Measurements from ENCODE around the gene CEMIP. TPM values are rescaled to one million over a fixed set of nuclear protein-coding genes. Genes with fewer than 3 reads are reported as not detected.

The CEMIP gene
- total RNA-seq, 1 donor from 2014 or later: 0.20 TPM

DNA sequence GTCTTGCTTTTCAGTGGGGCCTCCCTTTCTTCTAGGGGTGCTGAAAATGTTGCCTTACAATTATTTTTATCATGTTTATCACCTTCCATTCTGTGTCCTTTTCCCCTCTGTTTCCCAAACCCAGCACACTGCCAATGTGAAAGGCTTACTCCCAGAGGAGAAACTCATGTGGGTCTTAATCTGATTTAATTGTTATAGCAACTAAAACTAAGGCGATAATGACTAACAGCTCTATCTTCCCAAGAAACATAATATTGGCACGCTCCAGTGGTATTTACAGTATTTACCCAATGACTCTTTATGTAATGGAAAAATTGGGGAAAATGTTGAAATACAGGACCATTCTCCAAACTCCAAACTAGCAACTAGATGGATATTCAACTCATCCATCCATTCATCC lies 152.0 kb downstream of the CEMIP start:
- DNase-seq (ENCODE audit: low read depth): no peak

- no peak for DNase-seq (ENCODE audit: low read depth)
Measured at GRCh38 chr15:80931721-80932512, 152.7 kb downstream of the CEMIP start.

DNA sequence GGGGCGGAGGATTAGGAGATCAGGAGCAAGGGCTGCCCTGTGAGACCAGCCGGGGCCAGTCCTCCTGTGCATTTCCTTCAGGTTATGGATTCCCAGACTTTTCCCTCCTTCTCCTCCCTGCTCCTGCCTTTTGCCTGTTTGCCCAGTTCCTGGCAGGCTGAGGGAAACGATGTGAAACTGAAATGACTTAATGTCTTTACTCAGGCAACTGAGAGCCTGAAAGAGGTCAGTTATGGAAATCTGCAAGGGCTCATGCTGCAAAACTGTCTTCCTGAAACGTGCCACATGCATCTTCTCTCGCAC lies 153.3 kb downstream of the CEMIP start:
- DNase-seq (ENCODE audit: low read depth): no peak

- DNase-seq (ENCODE audit: low read depth): no peak
Measured at GRCh38 chr15:80932989-80933388, 153.8 kb downstream of the CEMIP start.

DNA sequence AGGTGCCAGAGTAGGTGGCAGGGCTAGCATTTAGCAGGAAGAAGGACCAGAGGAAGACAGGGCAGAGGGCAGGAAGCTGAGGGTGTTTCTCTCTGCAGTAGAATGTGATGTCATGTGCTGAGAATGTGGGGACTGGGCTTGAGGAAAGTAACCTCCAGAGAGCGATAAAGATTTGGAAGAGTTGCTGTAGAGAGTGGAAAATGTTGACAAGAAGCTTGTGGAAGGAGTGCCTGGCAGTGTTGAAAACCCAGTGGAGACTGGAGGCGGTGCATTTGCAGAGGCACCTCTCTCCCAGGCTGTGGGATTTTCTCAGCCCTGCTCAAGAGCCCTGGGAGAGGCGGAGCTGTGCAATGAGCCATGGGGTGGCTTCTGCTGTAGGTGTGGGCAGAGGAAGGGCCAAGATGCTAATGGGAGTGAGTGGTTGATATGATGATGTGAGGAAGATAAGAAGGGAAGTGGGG lies 155.6 kb downstream of the CEMIP start:
- peak; percentile 33 for DNase-seq (ENCODE audit: low read depth)

- no peak for DNase-seq (ENCODE audit: low read depth)
Measured at GRCh38 chr15:80936288-80937078, 157.3 kb downstream of the CEMIP start.

DNA sequence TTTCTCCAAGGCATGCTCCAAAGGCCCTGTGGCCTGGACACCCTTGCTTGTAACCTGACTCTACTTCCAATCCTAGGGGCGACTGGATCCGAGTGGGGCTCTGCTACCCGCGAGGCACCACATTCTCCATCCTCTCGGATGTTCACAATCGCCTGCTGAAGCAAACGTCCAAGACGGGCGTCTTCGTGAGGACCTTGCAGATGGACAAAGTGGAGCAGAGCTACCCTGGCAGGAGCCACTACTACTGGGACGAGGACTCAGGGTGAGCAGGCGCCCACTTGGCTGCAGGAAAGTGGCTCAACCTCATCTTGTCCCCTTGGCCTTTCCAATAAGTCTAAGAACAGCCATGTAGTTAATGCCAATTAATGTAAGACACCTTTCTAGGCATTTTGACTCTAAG lies 158.5 kb downstream of the CEMIP start:
- no peak for DNase-seq (ENCODE audit: low read depth)

GRCh38 chr15:80939216-80939615 lies 160.0 kb downstream of the CEMIP start:
- no peak for DNase-seq (ENCODE audit: low read depth)

GRCh38 chr15:80940331-80940730 lies 161.2 kb downstream of the CEMIP start:
- no peak for DNase-seq (ENCODE audit: low read depth)

DNA sequence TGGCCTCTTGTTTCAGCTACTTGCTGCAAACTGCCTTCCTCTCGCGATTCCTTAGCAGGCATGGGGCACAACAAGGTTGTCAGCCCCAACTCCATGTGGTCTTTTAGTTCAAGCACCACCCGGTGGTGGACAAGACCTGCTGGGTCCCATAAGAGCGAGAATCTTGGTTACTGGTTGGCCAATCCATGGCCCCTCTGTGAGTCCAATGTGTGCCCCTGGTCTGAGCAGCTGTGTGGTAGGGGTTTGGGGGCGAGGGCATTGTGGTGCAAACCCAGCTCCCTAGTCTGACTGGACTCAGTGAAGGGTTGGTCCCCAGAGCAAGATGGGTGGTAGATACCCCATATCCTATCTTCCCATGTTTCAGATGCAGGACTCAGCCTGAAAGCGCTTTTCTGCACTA lies 161.7 kb downstream of the CEMIP start:
- DNase-seq (ENCODE audit: low read depth): no peak

DNA sequence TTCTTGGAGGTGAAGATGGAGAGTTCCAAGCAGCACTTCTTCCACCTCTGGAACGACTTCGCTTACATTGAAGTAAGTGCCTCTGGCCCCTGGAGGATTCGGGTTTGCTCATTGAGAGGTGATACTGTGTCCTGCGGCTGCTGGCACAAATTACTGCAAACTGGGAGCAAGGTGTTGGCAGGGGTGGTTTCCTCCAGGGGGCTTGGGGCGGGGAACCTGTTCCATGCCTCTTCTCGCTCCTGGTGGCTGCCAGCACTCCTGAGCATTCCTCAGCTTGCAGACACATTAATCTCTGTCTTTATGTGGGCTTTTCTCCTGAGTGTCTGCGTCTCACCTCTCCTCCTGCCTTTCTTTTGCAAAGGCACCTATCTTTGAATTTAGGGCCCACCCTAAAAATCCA lies 163.1 kb downstream of the CEMIP start:
- no peak for DNase-seq (ENCODE audit: low read depth)

- no peak for DNase-seq (ENCODE audit: low read depth)
Measured at GRCh38 chr15:80942746-80943565, 163.8 kb downstream of the CEMIP start.

- DNase-seq (ENCODE audit: low read depth): no peak
Measured at GRCh38 chr15:80944818-80945217, 165.6 kb downstream of the CEMIP start.

- DNase-seq (ENCODE audit: low read depth): no peak
Measured at GRCh38 chr15:80945605-80946004, 166.4 kb downstream of the CEMIP start.

- DNase-seq (ENCODE audit: low read depth): no peak
Measured at GRCh38 chr15:80946576-80946975, 167.4 kb downstream of the CEMIP start.

- DNase-seq (ENCODE audit: low read depth): no peak
Measured at GRCh38 chr15:80948651-80949292, 169.6 kb downstream of the CEMIP start.

DNA sequence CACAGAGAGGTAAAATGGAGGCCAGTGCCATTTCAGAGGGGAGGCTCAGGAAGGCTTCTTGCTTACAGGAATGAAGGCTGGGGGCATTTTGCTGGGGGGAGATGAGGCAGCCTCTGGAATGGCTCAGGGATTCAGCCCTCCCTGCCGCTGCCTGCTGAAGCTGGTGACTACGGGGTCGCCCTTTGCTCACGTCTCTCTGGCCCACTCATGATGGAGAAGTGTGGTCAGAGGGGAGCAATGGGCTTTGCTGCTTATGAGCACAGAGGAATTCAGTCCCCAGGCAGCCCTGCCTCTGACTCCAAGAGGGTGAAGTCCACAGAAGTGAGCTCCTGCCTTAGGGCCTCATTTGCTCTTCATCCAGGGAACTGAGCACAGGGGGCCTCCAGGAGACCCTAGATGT lies 170.6 kb downstream of the CEMIP start:
- no peak for DNase-seq (ENCODE audit: low read depth)

DNA sequence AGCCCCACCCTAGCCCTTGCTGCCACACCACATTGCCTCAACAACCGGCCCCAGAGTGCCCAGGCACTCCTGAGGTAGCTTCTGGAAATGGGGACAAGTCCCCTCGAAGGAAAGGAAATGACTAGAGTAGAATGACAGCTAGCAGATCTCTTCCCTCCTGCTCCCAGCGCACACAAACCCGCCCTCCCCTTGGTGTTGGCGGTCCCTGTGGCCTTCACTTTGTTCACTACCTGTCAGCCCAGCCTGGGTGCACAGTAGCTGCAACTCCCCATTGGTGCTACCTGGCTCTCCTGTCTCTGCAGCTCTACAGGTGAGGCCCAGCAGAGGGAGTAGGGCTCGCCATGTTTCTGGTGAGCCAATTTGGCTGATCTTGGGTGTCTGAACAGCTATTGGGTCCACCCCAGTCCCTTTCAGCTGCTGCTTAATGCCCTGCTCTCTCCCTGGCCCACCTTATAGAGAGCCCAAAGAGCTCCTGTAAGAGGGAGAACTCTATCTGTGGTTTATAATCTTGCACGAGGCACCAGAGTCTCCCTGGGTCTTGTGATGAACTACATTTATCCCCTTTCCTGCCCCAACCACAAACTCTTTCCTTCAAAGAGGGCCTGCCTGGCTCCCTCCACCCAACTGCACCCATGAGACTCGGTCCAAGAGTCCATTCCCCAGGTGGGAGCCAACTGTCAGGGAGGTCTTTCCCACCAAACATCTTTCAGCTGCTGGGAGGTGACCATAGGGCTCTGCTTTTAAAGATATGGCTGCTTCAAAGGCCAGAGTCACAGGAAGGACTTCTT lies 171.3 kb downstream of the CEMIP start:
- DNase-seq (ENCODE audit: low read depth): no peak

GRCh38 chr15:80951941-80952340 lies 172.8 kb downstream of the CEMIP start:
- DNase-seq (ENCODE audit: low read depth): no peak

- DNase-seq (ENCODE audit: low read depth): no peak
Measured at GRCh38 chr15:80953001-80953952, 174.1 kb downstream of the CEMIP start.

Measured in renal cortical epithelial cell (primary cell).